OCI-LY7 (cell line): ENCODE data around the gene VIPR1. TPM values are rescaled to one million over a fixed set of nuclear protein-coding genes. Genes with fewer than 3 reads are reported as not detected.

Experiments used
- BruUV-seq: library from RNA; stranded (reverse); fragments of 400-500 nt; replicated peaks from 2 replicates; lab custom pipeline; 2021; lab: Mats Ljungman, UMichigan
- CTCF ChIA-PET: fragments of 300-600 bp; sonication (Branson Sonifier 250); formaldehyde crosslinking; loops from one replicate; lab custom pipeline; 2022; ENCODE audit warnings: antibody characterized with exemption; ENCODE audit not compliant: unreplicated experiment; lab: Charles Lee
- POLR2A ChIA-PET: fragments of 300-600 bp; sonication (Branson Sonifier 250); formaldehyde crosslinking; loops from one replicate; lab custom pipeline; 2022; ENCODE audit warnings: antibody characterized with exemption; lab: Charles Lee
- DNase-seq: peaks from one replicate; pipeline ENCODE4 v3.0.0-alpha.2; 2015; ENCODE audit warnings: low spot score
- H2AFZ ChIP-seq: fragments of 200-600 bp; sonication (generic), shearing (Covaris generic); 2 replicates; pipeline ENCODE4 v1.6.1; 2014; ENCODE audit warnings: mild to moderate bottlenecking, antibody characterized with exemption, low read length, moderate library complexity
- H3K27ac ChIP-seq: fragments of 200-600 bp; sonication (generic); 2 replicates; pipeline ENCODE4 v1.5.1; 2014; ENCODE audit warnings: mixed run types, low read depth, mild to moderate bottlenecking, moderate library complexity, low read length, inconsistent platforms; ENCODE audit not compliant: poor library complexity, severe bottlenecking
- H3K36me3 ChIP-seq: fragments of 200-600 bp; sonication (generic); 2 replicates; pipeline ENCODE4 v1.6.1; 2014; ENCODE audit warnings: mild to moderate bottlenecking, antibody characterized with exemption, low read length, moderate library complexity, mixed read lengths; ENCODE audit not compliant: insufficient read depth
- H3K4me1 ChIP-seq: fragments of 200-600 bp; sonication (generic); 2 replicates; pipeline ENCODE4 v1.5.1; 2014; ENCODE audit warnings: mild to moderate bottlenecking, low read length; ENCODE audit not compliant: insufficient read depth, poor library complexity, severe bottlenecking
- H3K4me2 ChIP-seq: fragments of 200-600 bp; sonication (generic); 2 replicates; pipeline ENCODE4 v1.6.1; 2014; ENCODE audit warnings: mild to moderate bottlenecking, low read length
- H3K4me3 ChIP-seq: fragments of 200-600 bp; sonication (generic); 2 replicates; pipeline ENCODE4 v1.5.1; 2014; ENCODE audit warnings: mild to moderate bottlenecking, low read depth, low read length; ENCODE audit not compliant: poor library complexity, severe bottlenecking
- H3K79me2 ChIP-seq: fragments of 200-600 bp; sonication (generic); 2 replicates; pipeline ENCODE4 v1.6.1; 2016; ENCODE audit warnings: low read depth, mild to moderate bottlenecking, low read length, moderate library complexity, mixed read lengths; ENCODE audit not compliant: insufficient read depth
- H3K9me2 ChIP-seq: fragments of 200-600 bp; sonication (generic); 2 replicates; pipeline ENCODE4 v1.6.1; 2016; ENCODE audit warnings: mild to moderate bottlenecking, low read length, mixed read lengths; ENCODE audit not compliant: insufficient read depth
- H3K9me3 ChIP-seq: fragments of 200-600 bp; sonication (generic); 2 replicates; pipeline ENCODE4 v1.6.1; 2014; ENCODE audit warnings: mild to moderate bottlenecking, mixed run types, low read length, mixed read lengths
- H4K20me1 ChIP-seq: fragments of 200-600 bp; sonication (generic); 2 replicates; pipeline ENCODE4 v1.6.1; 2014; ENCODE audit warnings: mild to moderate bottlenecking, antibody characterized with exemption, low read length, moderate library complexity, mixed read lengths; ENCODE audit not compliant: insufficient read depth
- CTCF ChIP-seq: fragments of 200-600 bp; sonication (generic); conservative IDR thresholded peaks from 2 replicates; pipeline ENCODE4 v1.5.1; 2014; ENCODE audit warnings: mild to moderate bottlenecking, antibody characterized with exemption, low read length, moderate library complexity, mixed read lengths
- EZH2phosphoT487 ChIP-seq: fragments of 200-600 bp; sonication (generic); IDR thresholded peaks from 2 replicates; pipeline ENCODE4 v1.6.1; 2018; ENCODE audit warnings: low read depth, borderline replicate concordance, mild to moderate bottlenecking, mixed run types, antibody characterized with exemption, low read length, moderate library complexity, mixed read lengths
- intact Hi-C: fragments of 100-400 bp; cut with micrococcal nuclease; formaldehyde crosslinking; loops from one replicate; pipeline ENCODE4 v1.10.0; 2022; ENCODE audit not compliant: unreplicated experiment
- total RNA-seq, 2 experiments: library from RNA; depleted of rRNA in 1 of 2; stranded (reverse); fragments of >200 nt in 1 of 2; shearing (Covaris generic) in 1 of 2; gene quantifications; 2 replicates each; pipeline ENCODE4 v1.2.3, GENCODE V29; 2014 to 2022

The VIPR1 gene
- total RNA-seq, 2 experiments from 2014 or later = not detected

GRCh38 chr3:42547401-42547945 is 45.0 kb downstream of the VIPR1 start:
- intact Hi-C loops = no loop called here
- peaks cover 10% of the 10 kb centered on the region; the same call in 1 of the 2 replicates for H3K36me3 ChIP-seq
- H3K4me3 ChIP-seq = no peak overlapping the region
- ChIA-PET POLR2A (no interaction called here), CTCF (interaction anchor here (0.6 to 0.7 kb wide), 2 partner anchors 212 to 419 kb away, joined by 3 read pairs; no protein-coding TSS in a partner anchor)
- H2AFZ ChIP-seq = no peak overlapping the region
- H3K9me3 ChIP-seq = no peaks in the 10 kb centered on the region
- BruUV-seq = no TSS peak
- H3K79me2 ChIP-seq = no peaks in the 10 kb centered on the region
- H4K20me1 ChIP-seq = no peaks in the 10 kb centered on the region
- H3K9me2 ChIP-seq = no peaks in the 10 kb centered on the region
- TF ChIP-seq CTCF = peak; percentile 99
- TF ChIP-seq EZH2phosphoT487 = no peak
- no peaks in the 10 kb centered on the region for H3K4me1 ChIP-seq
- H3K4me2 ChIP-seq = no peak overlapping the region
- no peak overlapping the region for H3K27ac ChIP-seq
- DNase-seq = peak; percentile 58

- no peak for TF ChIP-seq EZH2phosphoT487
- Histone ChIP-seq H2AFZ (no peak overlapping the region), H3K4me2 (no peak overlapping the region), H3K4me1 (no peaks in the 10 kb centered on the region), H3K9me3 (no peaks in the 10 kb centered on the region), H3K27ac (no peak overlapping the region), H3K4me3 (no peak overlapping the region), H3K36me3 (peaks cover 26% of the 10 kb centered on the region), H4K20me1 (no peaks in the 10 kb centered on the region), H3K9me2 (no peaks in the 10 kb centered on the region), H3K79me2 (no peaks in the 10 kb centered on the region)
- intact Hi-C loops = no loop called here
- POLR2A ChIA-PET = no interaction called here
- CTCF ChIA-PET = no interaction called here
- no TSS peak for BruUV-seq
- DNase-seq = no peak
Observed at GRCh38 chr3:42549131-42549530, 46.7 kb downstream of the VIPR1 start.

GRCh38 chr3:42550250-42550649 is 47.8 kb downstream of the VIPR1 start:
- BruUV-seq = TSS peak; percentile 24
- Histone ChIP-seq H3K4me2 (no peak overlapping the region), H2AFZ (no peak overlapping the region), H3K4me1 (no peaks in the 10 kb centered on the region), H3K9me2 (no peaks in the 10 kb centered on the region), H3K27ac (no peak overlapping the region), H3K9me3 (no peaks in the 10 kb centered on the region), H3K4me3 (no peak overlapping the region), H4K20me1 (no peaks in the 10 kb centered on the region), H3K79me2 (no peaks in the 10 kb centered on the region), H3K36me3 (peaks cover 34% of the 10 kb centered on the region)
- POLR2A ChIA-PET = no interaction called here
- CTCF ChIA-PET = no interaction called here
- no peak for TF ChIP-seq CTCF
- TF ChIP-seq EZH2phosphoT487 = no peak
- intact Hi-C loops = no loop called here
- no peak for DNase-seq
